Muscle layer of duodenum (tissue), 2 donors: ENCODE data around the gene TLCD1.
A peak's percentile ranks its signal among the peaks of the same experiment; 100 is the strongest.

Source experiments
- H3K27ac ChIP-seq: one replicate; pipeline ENCODE4 v1.7.0; 2013; ENCODE audit warnings: mild to moderate bottlenecking, low read length
- H3K27me3 ChIP-seq: one replicate; pipeline ENCODE4 v1.7.0; 2013; ENCODE audit warnings: low read depth, mild to moderate bottlenecking, control low read depth, low read length
- H3K36me3 ChIP-seq, 2 donors: one replicate each; pipeline ENCODE4 v1.7.0; 2013; ENCODE audit warnings: low read length in 2 of 2, control low read depth in 1 of 2, mild to moderate bottlenecking in 1 of 2; ENCODE audit not compliant: insufficient read depth in 2 of 2, control insufficient read depth in 1 of 2
- H3K4me1 ChIP-seq, 2 donors: one replicate each; pipeline ENCODE4 v1.7.0; 2013; ENCODE audit warnings: low read length in 2 of 2, mild to moderate bottlenecking in 2 of 2, control low read depth in 1 of 2, moderate library complexity in 1 of 2; ENCODE audit not compliant: insufficient read depth in 2 of 2, control insufficient read depth in 1 of 2
- H3K4me3 ChIP-seq, 2 donors: one replicate each; pipeline ENCODE4 v1.7.0; 2013; ENCODE audit warnings: low read length in 2 of 2, low read depth in 1 of 2, mild to moderate bottlenecking in 1 of 2
- H3K9me3 ChIP-seq, 2 donors: one replicate each; pipeline ENCODE4 v1.7.0; 2013; ENCODE audit warnings: low read length in 2 of 2, control low read depth in 1 of 2, mild to moderate bottlenecking in 1 of 2; ENCODE audit not compliant: control insufficient read depth in 1 of 2
- donor health status: healthy.

TLCD1 gene

GRCh38 chr17:28726226-28726626 lies at the start of gene TLCD1:
TLCD1 (minus strand) TSS chr17:28726233; CDS start chr17:28726097, 136 bp downstream.
- no peaks in the 10 kb centered on the region for H3K27me3 ChIP-seq
- H3K36me3 ChIP-seq = peaks cover 31 to 39% of the 10 kb centered on the region in 2 donors
- no peak within 1 kb of the TSS for H3K27ac ChIP-seq
- H3K4me3 ChIP-seq = peak within 1 kb of the TSS; percentile 62 to 79
- H3K9me3 ChIP-seq = no peaks in the 10 kb centered on the region
- peaks cover 9 to 40% of the 10 kb centered on the region in 2 donors for H3K4me1 ChIP-seq

GRCh38 chr17:28774206-28774605 lies 48.2 kb upstream of the TLCD1 start:
- Histone ChIP-seq H3K4me3 (no peak overlapping the region), H3K4me1 (no peaks in the 10 kb centered on the region), H3K27ac (no peak overlapping the region), H3K27me3 (no peaks in the 10 kb centered on the region), H3K36me3 (no peaks in the 10 kb centered on the region), H3K9me3 (no peaks in the 10 kb centered on the region)

- no peak overlapping the region for H3K4me3 ChIP-seq
- H3K27ac ChIP-seq = no peak overlapping the region
- no peaks in the 10 kb centered on the region for H3K36me3 ChIP-seq
- no peaks in the 10 kb centered on the region for H3K9me3 ChIP-seq
- no peaks in the 10 kb centered on the region for H3K27me3 ChIP-seq
- H3K4me1 ChIP-seq = no peaks in the 10 kb centered on the region
Measured at GRCh38 chr17:28773736-28774135, 47.7 kb upstream of the TLCD1 start.

GRCh38 chr17:28765038-28765437 lies 39.0 kb upstream of the TLCD1 start:
- Histone ChIP-seq H3K27me3 (no peaks in the 10 kb centered on the region), H3K4me1 (peaks cover 0 to 15% of the 10 kb centered on the region in 2 donors), H3K9me3 (no peaks in the 10 kb centered on the region), H3K27ac (no peak overlapping the region), H3K4me3 (no peak overlapping the region), H3K36me3 (peaks cover 8 to 26% of the 10 kb centered on the region in 2 donors)

- H3K27ac ChIP-seq = no peak overlapping the region
Measured at GRCh38 chr17:28763804-28764266, 37.8 kb upstream of the TLCD1 start.

GRCh38 chr17:28763137-28763799 lies 37.2 kb upstream of the TLCD1 start:
- peaks cover 0 to 15% of the 10 kb centered on the region in 2 donors for H3K4me1 ChIP-seq
- H3K36me3 ChIP-seq = peaks cover 21 to 35% of the 10 kb centered on the region in 2 donors
- no peak overlapping the region for H3K27ac ChIP-seq
- no peaks in the 10 kb centered on the region for H3K27me3 ChIP-seq
- no peak overlapping the region for H3K4me3 ChIP-seq
- no peaks in the 10 kb centered on the region for H3K9me3 ChIP-seq

More at GRCh38 chr17:28763804-28764266, 37.8 kb upstream of the TLCD1 start:
- H3K4me1 ChIP-seq = peaks cover 0 to 15% of the 10 kb centered on the region in 2 donors
- H3K4me3 ChIP-seq = no peak overlapping the region
- peaks cover 16 to 29% of the 10 kb centered on the region in 2 donors for H3K36me3 ChIP-seq
- no peaks in the 10 kb centered on the region for H3K27me3 ChIP-seq
- H3K9me3 ChIP-seq = no peaks in the 10 kb centered on the region

- Histone ChIP-seq H3K27me3 (no peaks in the 10 kb centered on the region), H3K36me3 (peaks cover 30 to 43% of the 10 kb centered on the region in 2 donors), H3K4me1 (peaks cover 0 to 15% of the 10 kb centered on the region in 2 donors), H3K9me3 (no peaks in the 10 kb centered on the region), H3K4me3 (no peak overlapping the region), H3K27ac (no peak overlapping the region)
Measured at GRCh38 chr17:28760601-28761562, 34.8 kb upstream of the TLCD1 start.

- H3K4me1 ChIP-seq = peaks cover 0 to 15% of the 10 kb centered on the region in 2 donors
- H3K9me3 ChIP-seq = no peaks in the 10 kb centered on the region
- H3K27me3 ChIP-seq = no peaks in the 10 kb centered on the region
- H3K36me3 ChIP-seq = peaks cover 22 to 34% of the 10 kb centered on the region in 2 donors
- no peak overlapping the region for H3K27ac ChIP-seq
- H3K4me3 ChIP-seq = no peak overlapping the region
Measured at GRCh38 chr17:28759256-28759865, 33.3 kb upstream of the TLCD1 start.

- H3K9me3 ChIP-seq = no peaks in the 10 kb centered on the region
- no peaks in the 10 kb centered on the region for H3K27me3 ChIP-seq
- peaks cover 22 to 34% of the 10 kb centered on the region in 2 donors for H3K36me3 ChIP-seq
- H3K4me3 ChIP-seq = no peak overlapping the region
- peaks cover 0 to 15% of the 10 kb centered on the region in 2 donors for H3K4me1 ChIP-seq
- no peak overlapping the region for H3K27ac ChIP-seq
Measured at GRCh38 chr17:28758411-28759121, 32.5 kb upstream of the TLCD1 start.

- Histone ChIP-seq H3K4me1 (peaks cover 0 to 8% of the 10 kb centered on the region in 2 donors), H3K4me3 (no peak overlapping the region), H3K9me3 (no peaks in the 10 kb centered on the region), H3K27ac (no peak overlapping the region), H3K36me3 (peaks cover 22 to 26% of the 10 kb centered on the region in 2 donors), H3K27me3 (no peaks in the 10 kb centered on the region)
Measured at GRCh38 chr17:28756049-28756804, 30.2 kb upstream of the TLCD1 start.
